IMR-90 (cell line): ENCODE results near the gene SBK3. TPM values are rescaled to one million over a fixed set of nuclear protein-coding genes. Genes with fewer than 3 reads are reported as not detected.

ENCODE experiments used
- ATAC-seq: fragments of 200-7000 bp; cut with Tn5 transposase; 2 replicates; pipeline ENCODE4 v1.9.1; 2020; ENCODE audit warnings: low read depth, mild to moderate bottlenecking, moderate library complexity
- BruUV-seq: library from RNA; stranded (reverse); fragments of 400-500 nt; replicated peaks from 2 replicates; lab custom pipeline; 2021; lab: Mats Ljungman, UMichigan
- CTCF ChIA-PET: fragments of 300-600 bp; formaldehyde crosslinking; extraction: SDS; loops from one replicate; lab custom pipeline; 2021; ENCODE audit warnings: antibody characterized with exemption; lab: Yijun Ruan, JAX
- POLR2A ChIA-PET: fragments of 300-600 bp; sonication (Branson Sonifier 250); formaldehyde crosslinking; loops from one replicate; lab custom pipeline; 2022; ENCODE audit warnings: antibody characterized with exemption; ENCODE audit not compliant: unreplicated experiment; lab: Charles Lee
- DNase-seq: peaks from one replicate; pipeline ENCODE4 v3.0.0; 2013
- H2AFZ ChIP-seq: replicated peaks from 2 replicates; pipeline ENCODE3; 2013; ENCODE audit warnings: low read length, mild to moderate bottlenecking; ENCODE audit not compliant: poor library complexity
- H2AK5ac ChIP-seq: 2 replicates; pipeline ENCODE4 v1.6.1; 2013; ENCODE audit warnings: low read depth, low read length, inconsistent platforms
- H2AK9ac ChIP-seq: replicated peaks from 2 replicates; pipeline ENCODE3; 2013; ENCODE audit warnings: mild to moderate bottlenecking, low read depth, low read length, moderate library complexity; ENCODE audit not compliant: poor library complexity
- H2BK120ac ChIP-seq: 2 replicates; pipeline ENCODE4 v1.6.1; 2013; ENCODE audit warnings: low read depth, low read length, inconsistent platforms
- H2BK15ac ChIP-seq: 3 replicates; pipeline ENCODE4 v1.6.1; 2013; ENCODE audit warnings: low read depth, low read length, inconsistent platforms
- H2BK20ac ChIP-seq: 2 replicates; pipeline ENCODE4 v1.6.1; 2013; ENCODE audit warnings: low read depth, mild to moderate bottlenecking, inconsistent platforms, low read length, moderate library complexity
- H2BK5ac ChIP-seq: 2 replicates; pipeline ENCODE4 v1.6.1; 2013; ENCODE audit warnings: mild to moderate bottlenecking, low read depth, low read length, inconsistent platforms; ENCODE audit not compliant: poor library complexity, severe bottlenecking
- H3K14ac ChIP-seq: replicated peaks from 2 replicates; pipeline ENCODE4 v1.6.1; 2013; ENCODE audit warnings: low read depth, low read length, inconsistent platforms
- H3K18ac ChIP-seq: 2 replicates; pipeline ENCODE4 v1.6.1; 2013; ENCODE audit warnings: low read depth, low read length, control low read depth
- H3K23ac ChIP-seq: 2 replicates; pipeline ENCODE4 v1.6.1; 2013; ENCODE audit warnings: low read depth, low read length, inconsistent platforms
- H3K27ac ChIP-seq: 2 replicates; pipeline ENCODE4 v1.5.1; 2013; ENCODE audit warnings: mild to moderate bottlenecking, control low read depth, low read length; ENCODE audit not compliant: insufficient read depth
- H3K27me3 ChIP-seq: 2 replicates; pipeline ENCODE4 v1.6.1; 2013; ENCODE audit warnings: low read length; ENCODE audit not compliant: control insufficient read depth, insufficient read depth
- H3K36me3 ChIP-seq: 2 replicates; pipeline ENCODE4 v1.6.1; 2013; ENCODE audit warnings: low read length, mixed read lengths; ENCODE audit not compliant: control insufficient read depth, insufficient read depth
- H3K4ac ChIP-seq: 2 replicates; pipeline ENCODE4 v1.6.1; 2013; ENCODE audit warnings: low read depth, low read length, inconsistent platforms
- H3K4me1 ChIP-seq: 2 replicates; pipeline ENCODE4 v1.6.1; 2013; ENCODE audit warnings: low read length, mixed read lengths; ENCODE audit not compliant: control insufficient read depth, insufficient read depth
- H3K4me2 ChIP-seq: 2 replicates; pipeline ENCODE4 v1.6.1; 2013; ENCODE audit warnings: low read depth, mild to moderate bottlenecking, control low read depth, low read length, moderate library complexity
- H3K4me3 ChIP-seq: 2 replicates; pipeline ENCODE4 v1.5.1; 2013; ENCODE audit warnings: low read depth, mild to moderate bottlenecking, control low read depth, low read length, moderate library complexity; ENCODE audit not compliant: insufficient read depth
- H3K56ac ChIP-seq: 2 replicates; pipeline ENCODE4 v1.6.1; 2013; ENCODE audit warnings: low read length, inconsistent platforms; ENCODE audit not compliant: insufficient read depth; ENCODE audit errors: extremely low read depth
- H3K79me1 ChIP-seq, 2 experiments: 2 replicates each; pipeline ENCODE4 v1.6.1; 2013; ENCODE audit warnings: low read length in 2 of 2, inconsistent platforms in 1 of 2, low read depth in 1 of 2
- H3K9ac ChIP-seq: 2 replicates; pipeline ENCODE4 v1.6.1; 2013; ENCODE audit warnings: low read depth, low read length, control low read depth
- H3K9me1 ChIP-seq: 2 replicates; pipeline ENCODE4 v1.6.1; 2013; ENCODE audit warnings: low read length, inconsistent platforms; ENCODE audit not compliant: insufficient read depth
- H3K9me3 ChIP-seq: 2 replicates; pipeline ENCODE4 v1.6.1; 2013; ENCODE audit warnings: low read length; ENCODE audit not compliant: control insufficient read depth, insufficient read depth
- H4K20me1 ChIP-seq: 2 replicates; pipeline ENCODE4 v1.6.1; 2013; ENCODE audit warnings: low read length, inconsistent platforms; ENCODE audit not compliant: insufficient read depth
- H4K5ac ChIP-seq: 2 replicates; pipeline ENCODE4 v1.6.1; 2013; ENCODE audit warnings: mild to moderate bottlenecking, low read depth, low read length, control low read depth
- H4K8ac ChIP-seq, 2 experiments: 2 replicates each; pipeline ENCODE4 v1.6.1; 2013; ENCODE audit warnings: low read depth in 2 of 2, low read length in 2 of 2, control low read depth in 1 of 2, inconsistent platforms in 1 of 2
- H4K91ac ChIP-seq: 2 replicates; pipeline ENCODE4 v1.6.1; 2013; ENCODE audit warnings: low read depth, low read length, inconsistent platforms; ENCODE audit not compliant: insufficient read depth
- BHLHE40 ChIP-seq: fragments of 150-350 bp; IDR thresholded peaks from 2 replicates; pipeline ENCODE4 v1.6.1; 2016; ENCODE audit warnings: mild to moderate bottlenecking, low read depth, low read length
- CEBPB ChIP-seq: IDR thresholded peaks from 2 replicates; pipeline ENCODE4 v1.6.1; 2012; ENCODE audit warnings: low read depth, low read length, improper control_type of control experiment
- CHD1 ChIP-seq: IDR thresholded peaks from 2 replicates; pipeline ENCODE4 v1.6.1; 2012; ENCODE audit warnings: low read depth, low read length, improper control_type of control experiment
- FOS ChIP-seq: fragments of 150-350 bp; IDR thresholded peaks from 2 replicates; pipeline ENCODE4 v1.6.1; 2016; ENCODE audit warnings: low read depth, low read length
- MAFK ChIP-seq: IDR thresholded peaks from 2 replicates; pipeline ENCODE4 v1.6.1; 2012; ENCODE audit warnings: low read depth, low read length, improper control_type of control experiment
- MAZ ChIP-seq: IDR thresholded peaks from 2 replicates; pipeline ENCODE4 v1.6.1; 2012; ENCODE audit warnings: low read depth, mild to moderate bottlenecking, low read length, improper control_type of control experiment, moderate library complexity, borderline replicate concordance
- MXI1 ChIP-seq: IDR thresholded peaks from 2 replicates; pipeline ENCODE4 v1.6.1; 2012; ENCODE audit warnings: low read depth, mild to moderate bottlenecking, low read length, moderate library complexity, borderline replicate concordance
- NFE2L2 ChIP-seq: fragments of 150-350 bp; IDR thresholded peaks from 2 replicates; pipeline ENCODE4 v1.6.1; 2016; ENCODE audit warnings: low read depth, mild to moderate bottlenecking, low read length
- POLR2A ChIP-seq: IDR thresholded peaks from 2 replicates; pipeline ENCODE4 v1.6.1; 2012; ENCODE audit warnings: mild to moderate bottlenecking, low read depth, low read length
- RAD21 ChIP-seq: IDR thresholded peaks from 2 replicates; pipeline ENCODE4 v1.6.1; 2012; ENCODE audit warnings: low read length, improper control_type of control experiment
- RCOR1 ChIP-seq: IDR thresholded peaks from 2 replicates; pipeline ENCODE4 v1.6.1; 2012; ENCODE audit warnings: mild to moderate bottlenecking, low read length, improper control_type of control experiment; ENCODE audit not compliant: insufficient replicate concordance
- RFX5 ChIP-seq: IDR thresholded peaks from 2 replicates; pipeline ENCODE4 v1.8.0; 2012; ENCODE audit warnings: low read depth, mild to moderate bottlenecking, low read length, moderate library complexity
- SMC3 ChIP-seq: fragments of 150-350 bp; IDR thresholded peaks from 2 replicates; pipeline ENCODE4 v1.6.1; 2016; ENCODE audit warnings: low read depth, mild to moderate bottlenecking, antibody characterized with exemption, low read length, moderate library complexity
- WGBS, 2 experiments: methylation state at CpG; one replicate each; pipeline versions ENCODE4 v1.1.5 to v1.1.7; 2013; ENCODE audit warnings: missing lambda C conversion rate in 2 of 2; ENCODE audit not compliant: insufficient read length in 1 of 2; ENCODE audit errors: extremely low coverage in 2 of 2; 5-methylcytosine and 5-hydroxymethylcytosine counted together
- dilution Hi-C: fragments of 300-500 bp; cut with HindIII; formaldehyde crosslinking; loops from one replicate; pipeline ENCODE4 v1.14.3; 2018; ENCODE audit warnings: low sequenced_read_pairs; ENCODE audit not compliant: unreplicated experiment
- in situ Hi-C: fragments of 300-500 bp; cut with MboI; formaldehyde crosslinking; loops from 3 replicates; pipeline ENCODE4 v1.14.3; 2019; ENCODE audit warnings: low sequenced_read_pairs, inconsistent platforms, mixed read lengths
- intact Hi-C: fragments of 100-400 bp; cut with micrococcal nuclease; formaldehyde crosslinking; loops from 2 replicates; pipeline ENCODE4 v1.10.0; 2022
- polyA plus RNA-seq, 3 experiments: library from polyadenylated mRNA; depleted of rRNA; stranded (reverse); fragments of >200 nt; gene quantifications; 2 replicates each; pipeline ENCODE4 v1.2.3, GENCODE V29; 2012; ENCODE audit warnings: low replicate concordance in 1 of 3
- total RNA-seq: library from RNA; depleted of rRNA; stranded (reverse); fragments of >200 nt; gene quantifications from 2 replicates; pipeline ENCODE4 v1.2.3, GENCODE V29; 2012
- TF ChIP-seq, protein P1 (sequence below): conservative IDR thresholded peaks from 2 replicates; pipeline ENCODE4 v1.5.1; 2012; ENCODE audit warnings: mild to moderate bottlenecking, low read depth, low read length, improper control_type of control experiment
- TF ChIP-seq, protein P2 (sequence below): fragments of 150-350 bp; IDR thresholded peaks from 2 replicates; pipeline ENCODE4 v1.6.1; 2016; ENCODE audit warnings: low read depth, mild to moderate bottlenecking, low read length, moderate library complexity, borderline replicate concordance
- TF ChIP-seq, protein P3 (sequence below): fragments of 150-350 bp; IDR thresholded peaks from 2 replicates; pipeline ENCODE4 v1.6.1; 2017; ENCODE audit warnings: mild to moderate bottlenecking, antibody characterized with exemption, low read length, low read depth

SBK3 gene
- total and polyA plus RNA-seq, 2 of the 4 experiments (the other 2 are of a cell fraction): 0.05 to 0.18 TPM

DNA sequence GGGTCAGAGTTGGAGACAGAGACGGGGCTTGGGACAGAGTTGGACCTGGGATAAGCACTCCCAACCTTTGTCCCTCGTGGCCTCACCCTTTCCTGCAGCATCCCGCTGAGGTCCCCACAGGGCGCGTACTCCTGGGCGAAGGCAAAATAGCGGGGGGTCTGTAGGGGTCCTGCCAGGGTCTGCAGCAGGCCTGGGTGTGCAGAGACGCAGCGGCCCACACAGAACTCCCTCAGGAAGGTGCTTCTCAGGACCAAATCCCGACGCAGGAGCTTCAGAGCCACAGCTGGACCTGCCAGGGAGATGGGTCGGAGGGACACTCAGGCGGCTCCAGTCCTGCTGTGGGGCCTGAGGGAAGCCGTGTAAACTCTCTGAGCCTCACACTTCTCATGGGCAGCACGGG lies 1.3 kb downstream of the SBK3 start:
- Histone ChIP-seq H2AK5ac (no peak overlapping the region), H3K4ac (no peak overlapping the region), H4K20me1 (no peaks in the 10 kb centered on the region), H3K27ac (no peak overlapping the region), H4K8ac (no peak overlapping the region), H2BK15ac (no peak overlapping the region), H3K4me1 (peaks cover 17% of the 10 kb centered on the region), H3K9ac (no peak overlapping the region), H3K23ac (no peak overlapping the region), H3K14ac (no peak overlapping the region), H3K27me3 (no peaks in the 10 kb centered on the region; the same call in 1 of the 2 replicates), H4K91ac (no peak overlapping the region), H4K5ac (no peak overlapping the region), H3K79me1 (no peaks in the 10 kb centered on the region), H3K4me2 (no peak overlapping the region), H2AFZ (no peak overlapping the region), H3K36me3 (no peaks in the 10 kb centered on the region), H2BK5ac (no peak overlapping the region), H3K9me3 (no peaks in the 10 kb centered on the region; the same call in 1 of the 2 replicates), H2BK120ac (no peak overlapping the region), H3K56ac (no peak overlapping the region), H3K9me1 (0 out of 2 replicates have a peak, but pooled peaks cover 8% of the 10 kb centered on the region), H2BK20ac (no peak overlapping the region), H3K18ac (no peak overlapping the region), H2AK9ac (no peak overlapping the region), H3K4me3 (no peak overlapping the region)
- BruUV-seq: no TSS peak
- DNase-seq (no peak), ATAC-seq (no peak)
- intact Hi-C loops (no loop called here), dilution Hi-C loops (no loop called here), in situ Hi-C loops (no loop called here)
- WGBS, 2 experiments: 91% methylated on average over 7 of the region's 15 CpGs; no CpG with 5 or more reads in 1 of the 2 experiments
- no peak for TF ChIP-seq POLR2A
- TF ChIP-seq, protein P1, sequence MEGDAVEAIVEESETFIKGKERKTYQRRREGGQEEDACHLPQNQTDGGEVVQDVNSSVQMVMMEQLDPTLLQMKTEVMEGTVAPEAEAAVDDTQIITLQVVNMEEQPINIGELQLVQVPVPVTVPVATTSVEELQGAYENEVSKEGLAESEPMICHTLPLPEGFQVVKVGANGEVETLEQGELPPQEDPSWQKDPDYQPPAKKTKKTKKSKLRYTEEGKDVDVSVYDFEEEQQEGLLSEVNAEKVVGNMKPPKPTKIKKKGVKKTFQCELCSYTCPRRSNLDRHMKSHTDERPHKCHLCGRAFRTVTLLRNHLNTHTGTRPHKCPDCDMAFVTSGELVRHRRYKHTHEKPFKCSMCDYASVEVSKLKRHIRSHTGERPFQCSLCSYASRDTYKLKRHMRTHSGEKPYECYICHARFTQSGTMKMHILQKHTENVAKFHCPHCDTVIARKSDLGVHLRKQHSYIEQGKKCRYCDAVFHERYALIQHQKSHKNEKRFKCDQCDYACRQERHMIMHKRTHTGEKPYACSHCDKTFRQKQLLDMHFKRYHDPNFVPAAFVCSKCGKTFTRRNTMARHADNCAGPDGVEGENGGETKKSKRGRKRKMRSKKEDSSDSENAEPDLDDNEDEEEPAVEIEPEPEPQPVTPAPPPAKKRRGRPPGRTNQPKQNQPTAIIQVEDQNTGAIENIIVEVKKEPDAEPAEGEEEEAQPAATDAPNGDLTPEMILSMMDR: no peak
- TF ChIP-seq, protein P2, sequence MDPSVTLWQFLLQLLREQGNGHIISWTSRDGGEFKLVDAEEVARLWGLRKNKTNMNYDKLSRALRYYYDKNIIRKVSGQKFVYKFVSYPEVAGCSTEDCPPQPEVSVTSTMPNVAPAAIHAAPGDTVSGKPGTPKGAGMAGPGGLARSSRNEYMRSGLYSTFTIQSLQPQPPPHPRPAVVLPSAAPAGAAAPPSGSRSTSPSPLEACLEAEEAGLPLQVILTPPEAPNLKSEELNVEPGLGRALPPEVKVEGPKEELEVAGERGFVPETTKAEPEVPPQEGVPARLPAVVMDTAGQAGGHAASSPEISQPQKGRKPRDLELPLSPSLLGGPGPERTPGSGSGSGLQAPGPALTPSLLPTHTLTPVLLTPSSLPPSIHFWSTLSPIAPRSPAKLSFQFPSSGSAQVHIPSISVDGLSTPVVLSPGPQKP: no peak
- TF ChIP-seq, protein P3, sequence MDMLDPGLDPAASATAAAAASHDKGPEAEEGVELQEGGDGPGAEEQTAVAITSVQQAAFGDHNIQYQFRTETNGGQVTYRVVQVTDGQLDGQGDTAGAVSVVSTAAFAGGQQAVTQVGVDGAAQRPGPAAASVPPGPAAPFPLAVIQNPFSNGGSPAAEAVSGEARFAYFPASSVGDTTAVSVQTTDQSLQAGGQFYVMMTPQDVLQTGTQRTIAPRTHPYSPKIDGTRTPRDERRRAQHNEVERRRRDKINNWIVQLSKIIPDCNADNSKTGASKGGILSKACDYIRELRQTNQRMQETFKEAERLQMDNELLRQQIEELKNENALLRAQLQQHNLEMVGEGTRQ: no peak
- TF ChIP-seq BHLHE40: no peak
- no peak for TF ChIP-seq CEBPB
- no peak for TF ChIP-seq NFE2L2
- no peak for TF ChIP-seq CHD1
- no peak for TF ChIP-seq RFX5
- TF ChIP-seq MAZ: no peak
- TF ChIP-seq RCOR1: no peak
- TF ChIP-seq RAD21: no peak
- no peak for TF ChIP-seq MXI1
- TF ChIP-seq MAFK: no peak
- TF ChIP-seq SMC3: no peak
- no peak for TF ChIP-seq FOS
- ChIA-PET POLR2A (no interaction called here), CTCF (interaction anchor here (0.6 kb wide), 1 partner anchor 16 kb away, joined by 3 read pairs; no protein-coding TSS in a partner anchor)
